Stimulated activated naive CD8-positive, alpha-beta T cell treated with anti-CD3 and anti-CD28 coated beads, Interleukin-15, Interleukin-2, amounts not matched to agents 100 ng/mL and 50 ng/mL, for 24 hours (primary cell): ENCODE results near the gene LRRK1.

Experiments used
- H3K27ac Mint-ChIP-seq: one replicate; pipeline ENCODE4 v1.8.0; 2021; ENCODE audit warnings: mild to moderate bottlenecking, mixed read lengths
- H3K27me3 Mint-ChIP-seq: one replicate; pipeline ENCODE4 v1.8.0; 2021; ENCODE audit warnings: mixed read lengths
- H3K36me3 Mint-ChIP-seq: one replicate; pipeline ENCODE4 v1.8.0; 2021; ENCODE audit warnings: low read depth, mixed read lengths
- H3K4me1 Mint-ChIP-seq: one replicate; pipeline ENCODE4 v1.8.0; 2021; ENCODE audit warnings: low read depth, mixed read lengths
- H3K4me3 Mint-ChIP-seq: one replicate; pipeline ENCODE4 v1.8.0; 2021; ENCODE audit warnings: mild to moderate bottlenecking, mixed read lengths
- H3K9me3 Mint-ChIP-seq: one replicate; pipeline ENCODE4 v1.8.0; 2021; ENCODE audit warnings: mixed read lengths

LRRK1 gene

GRCh38 chr15:101052681-101053121 is 133.5 kb downstream of the LRRK1 start:
- no peaks in the 10 kb centered on the region for H3K27me3 Mint-ChIP-seq
- no peaks in the 10 kb centered on the region for H3K9me3 Mint-ChIP-seq
- H3K4me3 Mint-ChIP-seq = no peak overlapping the region
- no peak overlapping the region for H3K27ac Mint-ChIP-seq
- no peaks in the 10 kb centered on the region for H3K4me1 Mint-ChIP-seq
- no peaks in the 10 kb centered on the region for H3K36me3 Mint-ChIP-seq

GRCh38 chr15:101053261-101053660 is 134.1 kb downstream of the LRRK1 start:
- H3K4me3 Mint-ChIP-seq = no peak overlapping the region
- H3K9me3 Mint-ChIP-seq = no peaks in the 10 kb centered on the region
- no peak overlapping the region for H3K27ac Mint-ChIP-seq
- H3K4me1 Mint-ChIP-seq = no peaks in the 10 kb centered on the region
- H3K27me3 Mint-ChIP-seq = no peaks in the 10 kb centered on the region
- H3K36me3 Mint-ChIP-seq = no peaks in the 10 kb centered on the region

- no peaks in the 10 kb centered on the region for H3K9me3 Mint-ChIP-seq
- H3K27ac Mint-ChIP-seq = no peak overlapping the region
- H3K27me3 Mint-ChIP-seq = no peaks in the 10 kb centered on the region
Observed at GRCh38 chr15:101054116-101054515, 135.0 kb downstream of the LRRK1 start.

GRCh38 chr15:101054991-101055390 is 135.8 kb downstream of the LRRK1 start:
- H3K36me3 Mint-ChIP-seq = no peaks in the 10 kb centered on the region
- H3K27ac Mint-ChIP-seq = no peak overlapping the region
- H3K9me3 Mint-ChIP-seq = no peaks in the 10 kb centered on the region

More at GRCh38 chr15:101054116-101054515, 135.0 kb downstream of the LRRK1 start:
- no peaks in the 10 kb centered on the region for H3K36me3 Mint-ChIP-seq
- no peaks in the 10 kb centered on the region for H3K4me1 Mint-ChIP-seq
- H3K4me3 Mint-ChIP-seq = no peak overlapping the region

GRCh38 chr15:101055411-101055810 is 136.3 kb downstream of the LRRK1 start:
- Mint-ChIP-seq H3K4me3 (no peak overlapping the region), H3K4me1 (no peaks in the 10 kb centered on the region), H3K27me3 (no peaks in the 10 kb centered on the region), H3K27ac (no peak overlapping the region), H3K36me3 (no peaks in the 10 kb centered on the region), H3K9me3 (no peaks in the 10 kb centered on the region)

More at GRCh38 chr15:101054991-101055390, 135.8 kb downstream of the LRRK1 start:
- no peaks in the 10 kb centered on the region for H3K27me3 Mint-ChIP-seq
- no peak overlapping the region for H3K4me3 Mint-ChIP-seq
- H3K4me1 Mint-ChIP-seq = no peaks in the 10 kb centered on the region

GRCh38 chr15:101056366-101057334 is 137.5 kb downstream of the LRRK1 start:
- H3K4me1 Mint-ChIP-seq = no peaks in the 10 kb centered on the region
- H3K36me3 Mint-ChIP-seq = no peaks in the 10 kb centered on the region
- no peaks in the 10 kb centered on the region for H3K27me3 Mint-ChIP-seq
- no peak overlapping the region for H3K27ac Mint-ChIP-seq
- H3K9me3 Mint-ChIP-seq = no peaks in the 10 kb centered on the region
- no peak overlapping the region for H3K4me3 Mint-ChIP-seq

- H3K9me3 Mint-ChIP-seq = no peaks in the 10 kb centered on the region
- no peaks in the 10 kb centered on the region for H3K4me1 Mint-ChIP-seq
- H3K36me3 Mint-ChIP-seq = no peaks in the 10 kb centered on the region
- H3K4me3 Mint-ChIP-seq = no peak overlapping the region
- H3K27ac Mint-ChIP-seq = no peak overlapping the region
- no peaks in the 10 kb centered on the region for H3K27me3 Mint-ChIP-seq
Observed at GRCh38 chr15:101057841-101058407, 138.8 kb downstream of the LRRK1 start.

GRCh38 chr15:101058735-101059134 is 139.6 kb downstream of the LRRK1 start:
- Mint-ChIP-seq H3K27me3 (no peaks in the 10 kb centered on the region), H3K9me3 (no peaks in the 10 kb centered on the region), H3K27ac (no peak overlapping the region), H3K4me3 (no peak overlapping the region), H3K4me1 (no peaks in the 10 kb centered on the region), H3K36me3 (no peaks in the 10 kb centered on the region)

GRCh38 chr15:101059381-101060341 is 140.5 kb downstream of the LRRK1 start:
- H3K36me3 Mint-ChIP-seq = no peaks in the 10 kb centered on the region
- no peaks in the 10 kb centered on the region for H3K4me1 Mint-ChIP-seq
- H3K27me3 Mint-ChIP-seq = no peaks in the 10 kb centered on the region
- H3K4me3 Mint-ChIP-seq = no peak overlapping the region
- H3K9me3 Mint-ChIP-seq = no peaks in the 10 kb centered on the region
- no peak overlapping the region for H3K27ac Mint-ChIP-seq

GRCh38 chr15:101060576-101061551 is 141.7 kb downstream of the LRRK1 start:
- Mint-ChIP-seq H3K36me3 (no peaks in the 10 kb centered on the region), H3K4me1 (no peaks in the 10 kb centered on the region), H3K4me3 (no peak overlapping the region), H3K9me3 (no peaks in the 10 kb centered on the region), H3K27ac (no peak overlapping the region), H3K27me3 (no peaks in the 10 kb centered on the region)

GRCh38 chr15:101062063-101062462 is 142.9 kb downstream of the LRRK1 start:
- Mint-ChIP-seq H3K27ac (no peak overlapping the region), H3K9me3 (no peaks in the 10 kb centered on the region), H3K36me3 (no peaks in the 10 kb centered on the region), H3K27me3 (no peaks in the 10 kb centered on the region), H3K4me3 (no peak overlapping the region), H3K4me1 (no peaks in the 10 kb centered on the region)

GRCh38 chr15:101062471-101063171 is 143.5 kb downstream of the LRRK1 start:
- no peak overlapping the region for H3K27ac Mint-ChIP-seq
- no peak overlapping the region for H3K4me3 Mint-ChIP-seq
- H3K9me3 Mint-ChIP-seq = no peaks in the 10 kb centered on the region
- H3K4me1 Mint-ChIP-seq = no peaks in the 10 kb centered on the region
- H3K27me3 Mint-ChIP-seq = no peaks in the 10 kb centered on the region
- no peaks in the 10 kb centered on the region for H3K36me3 Mint-ChIP-seq

GRCh38 chr15:101063212-101063611 is 144.1 kb downstream of the LRRK1 start:
- no peak overlapping the region for H3K4me3 Mint-ChIP-seq
- no peak overlapping the region for H3K27ac Mint-ChIP-seq
- H3K36me3 Mint-ChIP-seq = no peaks in the 10 kb centered on the region
- H3K9me3 Mint-ChIP-seq = no peaks in the 10 kb centered on the region
- H3K27me3 Mint-ChIP-seq = no peaks in the 10 kb centered on the region
- H3K4me1 Mint-ChIP-seq = no peaks in the 10 kb centered on the region
